ENCODE results near the gene CAMSAP1.

- TF ChIP-seq CTCF (IDR thresholded peaks at IDR 0.05; ENCODE audit: insufficient read depth, low read depth, low read length): no peak
- TF ChIP-seq EZH2 (IDR thresholded peaks at IDR 0.05; ENCODE audit: insufficient read depth, low read length): no peak
Measured at GRCh38 chr9:135821733-135822373, 85.5 kb downstream of the CAMSAP1 start.
